ENCODE data around the gene TRIM67. TPM values are rescaled to one million over a fixed set of nuclear protein-coding genes. Genes with fewer than 3 reads are reported as not detected.
A peak's percentile ranks its signal among the peaks of the same experiment; 100 is the strongest.

TRIM67 gene
- total RNA-seq, 1 donor from 2014 or later, result not detected

DNA sequence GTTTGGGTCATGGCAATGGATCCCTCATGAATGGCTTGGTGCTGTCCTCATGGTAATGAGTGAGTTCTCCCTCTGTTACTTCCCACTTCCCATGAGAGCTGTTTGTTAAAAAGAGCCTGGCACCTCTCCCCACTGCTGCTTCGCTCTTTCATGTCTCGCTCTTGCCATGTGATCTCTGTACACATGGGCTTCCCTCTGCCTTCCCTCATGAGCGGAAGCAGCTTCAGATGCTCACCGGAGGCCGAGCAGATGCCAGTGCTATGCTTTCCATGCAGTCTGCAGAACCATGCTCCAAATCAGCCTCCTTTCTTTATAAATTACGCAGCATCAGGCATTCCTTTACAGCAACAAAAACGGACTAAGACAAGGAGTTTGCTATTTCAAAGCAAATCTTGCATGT is 64.3 kb downstream of the TRIM67 start:
- TF ChIP-seq, protein P1, sequence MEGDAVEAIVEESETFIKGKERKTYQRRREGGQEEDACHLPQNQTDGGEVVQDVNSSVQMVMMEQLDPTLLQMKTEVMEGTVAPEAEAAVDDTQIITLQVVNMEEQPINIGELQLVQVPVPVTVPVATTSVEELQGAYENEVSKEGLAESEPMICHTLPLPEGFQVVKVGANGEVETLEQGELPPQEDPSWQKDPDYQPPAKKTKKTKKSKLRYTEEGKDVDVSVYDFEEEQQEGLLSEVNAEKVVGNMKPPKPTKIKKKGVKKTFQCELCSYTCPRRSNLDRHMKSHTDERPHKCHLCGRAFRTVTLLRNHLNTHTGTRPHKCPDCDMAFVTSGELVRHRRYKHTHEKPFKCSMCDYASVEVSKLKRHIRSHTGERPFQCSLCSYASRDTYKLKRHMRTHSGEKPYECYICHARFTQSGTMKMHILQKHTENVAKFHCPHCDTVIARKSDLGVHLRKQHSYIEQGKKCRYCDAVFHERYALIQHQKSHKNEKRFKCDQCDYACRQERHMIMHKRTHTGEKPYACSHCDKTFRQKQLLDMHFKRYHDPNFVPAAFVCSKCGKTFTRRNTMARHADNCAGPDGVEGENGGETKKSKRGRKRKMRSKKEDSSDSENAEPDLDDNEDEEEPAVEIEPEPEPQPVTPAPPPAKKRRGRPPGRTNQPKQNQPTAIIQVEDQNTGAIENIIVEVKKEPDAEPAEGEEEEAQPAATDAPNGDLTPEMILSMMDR (IDR thresholded peaks at IDR 0.05), result no peak
- POLR2A ChIA-PET, result no interaction called here
- ATAC-seq (ENCODE audit: low read depth) (no peak), DNase-seq (no peak)
- H3K27me3 Mint-ChIP-seq, result no peaks in the 10 kb centered on the region
- CTCF ChIA-PET, result no interaction called here
- peaks cover 5% of the 10 kb centered on the region for H3K4me1 Mint-ChIP-seq
- H3K36me3 Mint-ChIP-seq (ENCODE audit: low read depth), result peaks cover 70% of the 10 kb centered on the region
- no peak overlapping the region for H3K4me3 Mint-ChIP-seq
- H3K9me3 Mint-ChIP-seq, result no peaks in the 10 kb centered on the region
- no peak overlapping the region for H3K27ac Mint-ChIP-seq
- intact Hi-C loops (cut with micrococcal nuclease), result no loop called here

DNA sequence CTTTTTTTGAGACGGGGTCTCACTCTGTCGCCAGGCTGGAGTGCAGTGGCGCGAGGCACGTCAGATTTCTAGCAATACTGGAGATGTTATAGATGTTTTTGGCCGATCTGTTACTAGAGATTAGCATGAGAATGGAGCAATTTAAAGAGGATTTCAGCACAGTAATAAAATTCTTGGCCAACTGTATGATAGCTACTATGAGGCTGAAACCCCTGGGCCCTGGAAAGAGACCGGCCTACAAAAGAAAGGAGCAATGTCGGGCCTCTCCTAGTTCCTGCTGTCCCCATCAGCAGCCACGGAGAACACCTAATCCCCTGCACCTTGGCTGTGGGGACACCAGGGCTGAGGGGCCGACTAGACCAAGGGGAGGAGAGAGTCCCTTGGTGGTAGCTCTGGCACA is 69.7 kb downstream of the TRIM67 start:
- ChIA-PET CTCF (no interaction called here), POLR2A (no interaction called here)
- TF ChIP-seq, protein P1 (IDR thresholded peaks at IDR 0.05), result no peak
- H3K36me3 Mint-ChIP-seq (ENCODE audit: low read depth), result peaks cover 59% of the 10 kb centered on the region
- DNase-seq (no peak), ATAC-seq (ENCODE audit: low read depth) (no peak)
- no peaks in the 10 kb centered on the region for H3K9me3 Mint-ChIP-seq
- no peak overlapping the region for H3K4me3 Mint-ChIP-seq
- intact Hi-C loops (cut with micrococcal nuclease), result no loop called here
- H3K27ac Mint-ChIP-seq, result no peak overlapping the region
- H3K4me1 Mint-ChIP-seq, result peaks cover 32% of the 10 kb centered on the region
- no peaks in the 10 kb centered on the region for H3K27me3 Mint-ChIP-seq

DNA sequence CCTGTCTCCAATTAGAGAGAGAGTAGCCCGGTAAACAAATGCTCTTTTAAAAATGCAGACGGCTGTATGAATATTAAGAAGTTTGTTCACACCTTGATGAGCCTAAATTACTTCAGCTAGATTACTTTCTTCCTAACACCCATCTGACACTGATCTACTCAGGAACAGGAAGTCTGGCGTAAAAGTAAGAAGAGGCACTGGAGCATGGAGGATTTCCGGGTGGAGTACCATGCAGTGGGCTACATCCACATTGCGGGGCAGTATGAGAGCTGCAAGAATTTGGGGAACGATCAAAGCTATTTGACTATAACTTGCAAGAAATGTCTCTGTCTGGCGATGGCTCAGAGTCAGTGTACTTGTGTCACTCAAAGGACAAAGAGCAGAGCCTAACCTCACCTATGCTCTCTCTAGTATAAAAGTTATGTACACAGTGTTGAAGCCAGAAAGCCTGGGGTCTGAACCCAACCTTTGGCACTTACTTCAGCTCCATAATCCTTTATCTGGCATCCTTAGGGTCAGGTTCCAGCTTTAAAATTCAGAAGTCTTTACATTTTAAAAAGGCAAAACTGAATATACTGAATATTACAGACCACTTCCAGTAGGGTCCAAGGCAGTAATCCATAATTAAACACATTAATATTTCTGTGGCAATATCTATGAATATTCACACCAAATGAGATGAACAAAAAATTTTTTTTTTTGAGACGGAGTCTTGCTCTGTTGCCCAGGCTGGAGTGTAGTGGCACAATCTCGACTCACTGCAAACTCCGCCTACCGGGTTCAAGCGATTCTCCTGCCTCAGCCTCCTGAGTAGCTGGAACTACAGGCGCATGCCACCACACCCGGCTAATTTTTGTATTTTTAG is 71.2 kb downstream of the TRIM67 start:
- ChIA-PET CTCF (interaction anchor here (0.8 kb wide), 1 partner anchor 18 kb away, joined by 3 read pairs; no protein-coding TSS in a partner anchor), POLR2A (interaction anchor here (0.8 to 1.2 kb wide), 3 partner anchors 13 to 105 kb away, joined by 3 to 4 read pairs (median 4); partner anchors contain the start of genes EXOC8 and SPRTN)
- H3K27ac Mint-ChIP-seq, result peak overlapping the region; percentile 26
- DNase-seq (no peak), ATAC-seq (ENCODE audit: low read depth) (peak; percentile 89)
- H3K4me1 Mint-ChIP-seq, result peaks cover 35% of the 10 kb centered on the region
- TF ChIP-seq, protein P1 (IDR thresholded peaks at IDR 0.05), result no peak
- peak overlapping the region; percentile 63 for H3K4me3 Mint-ChIP-seq
- H3K27me3 Mint-ChIP-seq, result no peaks in the 10 kb centered on the region
- intact Hi-C loops (cut with micrococcal nuclease), result no loop called here
- peaks cover 60% of the 10 kb centered on the region for H3K36me3 Mint-ChIP-seq (ENCODE audit: low read depth)
- no peaks in the 10 kb centered on the region for H3K9me3 Mint-ChIP-seq

DNA sequence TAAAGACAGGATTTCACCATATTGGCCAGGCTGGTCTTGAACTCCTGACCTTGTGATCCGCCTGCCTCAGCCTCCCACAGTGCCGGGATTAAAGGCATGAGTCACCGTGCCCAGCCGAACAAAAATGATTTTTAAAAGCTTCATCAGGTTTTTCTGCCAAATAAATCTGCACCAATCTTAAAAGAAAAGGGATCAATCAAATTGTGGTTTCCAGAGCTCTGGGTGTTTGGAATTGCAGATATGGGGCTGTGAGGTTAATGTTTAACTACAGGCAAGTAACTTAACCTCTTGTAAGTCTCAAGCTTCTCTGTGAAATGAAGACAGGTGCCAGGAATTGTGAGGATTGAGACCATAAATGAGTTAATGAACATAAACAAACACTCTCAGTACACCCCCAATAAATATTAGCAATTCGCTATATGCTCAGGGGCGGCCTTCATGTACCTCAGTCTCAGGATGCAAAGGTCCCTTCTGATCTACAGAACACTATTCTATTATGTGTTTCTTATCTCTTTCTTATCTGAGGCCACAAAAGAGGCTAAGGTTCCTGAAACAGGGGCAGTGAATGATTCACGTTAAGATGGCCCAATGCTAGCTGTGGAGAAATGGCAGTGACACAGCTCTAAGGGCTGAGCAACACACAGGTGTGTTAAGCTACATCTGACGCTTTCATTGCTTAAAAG is 72.0 kb downstream of the TRIM67 start:
- Mint-ChIP-seq H3K27me3 (no peaks in the 10 kb centered on the region), H3K4me1 (peaks cover 38% of the 10 kb centered on the region), H3K36me3 (ENCODE audit: low read depth) (peaks cover 66% of the 10 kb centered on the region), H3K4me3 (no peak overlapping the region), H3K9me3 (no peaks in the 10 kb centered on the region), H3K27ac (no peak overlapping the region)
- POLR2A ChIA-PET, result interaction anchor here (1.2 kb wide), 1 partner anchor 18 kb away, joined by 4 read pairs; no protein-coding TSS in a partner anchor
- TF ChIP-seq, protein P1 (IDR thresholded peaks at IDR 0.05), result no peak
- CTCF ChIA-PET, result interaction anchor here (0.8 kb wide), 1 partner anchor 19 kb away, joined by 3 read pairs; no protein-coding TSS in a partner anchor
- intact Hi-C loops (cut with micrococcal nuclease), result no loop called here
- DNase-seq, result no peak
- no peak for ATAC-seq (ENCODE audit: low read depth)

DNA sequence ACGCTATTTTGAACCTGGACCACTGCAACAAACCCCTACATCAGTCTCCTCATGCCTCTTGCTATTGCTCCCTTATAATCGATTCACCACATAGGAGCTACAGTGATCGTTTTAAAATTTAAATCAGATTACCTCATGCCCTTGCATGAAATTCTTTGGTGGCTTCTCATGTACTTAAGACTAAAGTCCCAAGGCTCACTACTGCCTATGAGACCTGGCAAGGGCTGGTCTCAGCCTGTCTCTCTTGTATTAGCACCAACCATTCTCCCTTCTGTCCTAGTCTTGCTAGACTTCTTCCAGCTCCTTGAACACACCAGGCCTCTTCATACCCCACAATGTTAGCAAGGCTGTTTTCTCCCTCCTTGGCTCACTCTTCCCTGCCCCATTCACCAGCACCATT is 72.6 kb downstream of the TRIM67 start:
- H3K4me1 Mint-ChIP-seq, result peaks cover 43% of the 10 kb centered on the region

More for the DNA sequence above, 72.6 kb downstream of the TRIM67 start:
- intact Hi-C loops (cut with micrococcal nuclease), result no loop called here
- ChIA-PET CTCF (no interaction called here), POLR2A (no interaction called here)
- Mint-ChIP-seq H3K27ac (no peak overlapping the region), H3K4me3 (no peak overlapping the region), H3K36me3 (ENCODE audit: low read depth) (peaks cover 64% of the 10 kb centered on the region), H3K9me3 (no peaks in the 10 kb centered on the region), H3K27me3 (no peaks in the 10 kb centered on the region)
- no peak for ATAC-seq (ENCODE audit: low read depth)
- DNase-seq, result no peak
- TF ChIP-seq, protein P1 (IDR thresholded peaks at IDR 0.05), result no peak

All from activated B cell treated with CpG ODN at 0.5 μM for 24 hours (primary cell).